22Rv1 (cell line): Measurements from ENCODE around the gene MYRFL.

Experiments used
- ZFX ChIP-seq: fragments of 450-650 bp; IDR thresholded peaks from 2 replicates; pipeline ENCODE4 v1.6.1; 2017; ENCODE audit warnings: antibody characterized with exemption, borderline replicate concordance
- TF ChIP-seq, protein P1 (sequence below): fragments of 450-650 bp; IDR thresholded peaks from 2 replicates; pipeline ENCODE4 v1.5.1; 2017; ENCODE audit warnings: mild to moderate bottlenecking

DNA sequence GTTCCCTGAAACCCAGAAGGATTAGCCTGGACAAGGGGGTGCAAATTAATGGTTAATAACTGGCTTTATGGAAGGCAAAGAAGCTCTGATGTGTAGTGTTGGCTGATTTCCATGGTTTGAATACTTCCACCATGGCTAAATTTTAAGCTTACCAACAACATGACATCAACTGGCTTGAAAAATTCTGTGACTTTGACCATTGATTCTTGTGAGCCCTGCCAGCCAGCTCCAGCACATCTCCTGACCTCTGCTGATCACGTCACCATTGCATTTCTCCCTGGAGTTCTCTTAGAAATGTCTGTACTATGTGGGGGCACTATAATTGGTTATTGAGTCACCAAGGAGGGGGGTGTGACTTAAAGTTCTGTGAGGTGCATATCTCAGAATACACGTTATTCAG is 171.2 kb downstream of the MYRFL start:
- TF ChIP-seq, protein P1, sequence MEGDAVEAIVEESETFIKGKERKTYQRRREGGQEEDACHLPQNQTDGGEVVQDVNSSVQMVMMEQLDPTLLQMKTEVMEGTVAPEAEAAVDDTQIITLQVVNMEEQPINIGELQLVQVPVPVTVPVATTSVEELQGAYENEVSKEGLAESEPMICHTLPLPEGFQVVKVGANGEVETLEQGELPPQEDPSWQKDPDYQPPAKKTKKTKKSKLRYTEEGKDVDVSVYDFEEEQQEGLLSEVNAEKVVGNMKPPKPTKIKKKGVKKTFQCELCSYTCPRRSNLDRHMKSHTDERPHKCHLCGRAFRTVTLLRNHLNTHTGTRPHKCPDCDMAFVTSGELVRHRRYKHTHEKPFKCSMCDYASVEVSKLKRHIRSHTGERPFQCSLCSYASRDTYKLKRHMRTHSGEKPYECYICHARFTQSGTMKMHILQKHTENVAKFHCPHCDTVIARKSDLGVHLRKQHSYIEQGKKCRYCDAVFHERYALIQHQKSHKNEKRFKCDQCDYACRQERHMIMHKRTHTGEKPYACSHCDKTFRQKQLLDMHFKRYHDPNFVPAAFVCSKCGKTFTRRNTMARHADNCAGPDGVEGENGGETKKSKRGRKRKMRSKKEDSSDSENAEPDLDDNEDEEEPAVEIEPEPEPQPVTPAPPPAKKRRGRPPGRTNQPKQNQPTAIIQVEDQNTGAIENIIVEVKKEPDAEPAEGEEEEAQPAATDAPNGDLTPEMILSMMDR, result no peak
- TF ChIP-seq ZFX, result no peak
